SIG-M5 treated with dmso at 0.1 percent for 504 hours (cell line): ENCODE data around the gene NARF.

Experiments used
- DNase-seq: peaks from one replicate; lab custom pipeline; 2025; ENCODE audit not compliant: unreplicated experiment; lab: John Stamatoyannopoulos, UW

NARF gene

GRCh38 chr17:82433560-82434215 is 24.9 kb upstream of the NARF start:
- DNase-seq = no peak

GRCh38 chr17:82434216-82434565 is 24.4 kb upstream of the NARF start:
- no peak for DNase-seq

- DNase-seq = no peak
These were observed 23.4 kb upstream of the NARF start for GRCh38 chr17:82435103-82435502.

- DNase-seq = no peak
These were observed 22.6 kb upstream of the NARF start for GRCh38 chr17:82435601-82436583.

GRCh38 chr17:82436601-82437324 is 21.8 kb upstream of the NARF start:
- no peak for DNase-seq

- no peak for DNase-seq
These were observed 21.2 kb upstream of the NARF start for GRCh38 chr17:82437325-82437668.

GRCh38 chr17:82438401-82439193 is 19.9 kb upstream of the NARF start:
- no peak for DNase-seq

GRCh38 chr17:82439194-82439828 is 19.2 kb upstream of the NARF start:
- no peak for DNase-seq

- no peak for DNase-seq
These were observed 18.6 kb upstream of the NARF start for GRCh38 chr17:82439829-82440365.

- DNase-seq = peak; percentile 18
These were observed 18.0 kb upstream of the NARF start for GRCh38 chr17:82440469-82440981.

- DNase-seq = peak; percentile 14
These were observed 17.4 kb upstream of the NARF start for GRCh38 chr17:82440991-82441627.

- no peak for DNase-seq
These were observed 16.7 kb upstream of the NARF start for GRCh38 chr17:82441691-82442487.

- no peak for DNase-seq
These were observed 15.7 kb upstream of the NARF start for GRCh38 chr17:82442643-82443464.

GRCh38 chr17:82443465-82444283 is 14.9 kb upstream of the NARF start:
- no peak for DNase-seq

- no peak for DNase-seq
These were observed 14.2 kb upstream of the NARF start for GRCh38 chr17:82444284-82444893.

GRCh38 chr17:82444941-82445521 is 13.5 kb upstream of the NARF start:
- no peak for DNase-seq
